ENCODE results near the gene KLHL42.
A peak's percentile ranks its signal among the peaks of the same experiment; 100 is the strongest.

- no peak for TF ChIP-seq USF1 (IDR thresholded peaks at IDR 0.05; ENCODE audit: borderline replicate concordance, extremely low read length, insufficient read depth, low read depth, low read length)
- TF ChIP-seq POLR2A (IDR thresholded peaks at IDR 0.05; ENCODE audit: low read depth, low read length): no peak
- no peak for TF ChIP-seq EED (IDR thresholded peaks at IDR 0.05; ENCODE audit: low read depth)
- TF ChIP-seq MXI1 (IDR thresholded peaks at IDR 0.05; ENCODE audit: low read depth, low read length): no peak
- TF ChIP-seq RAD21 (IDR thresholded peaks at IDR 0.05; ENCODE audit: insufficient read depth, low read depth, low read length): no peak
- no peak for TF ChIP-seq NRF1 (conservative IDR thresholded peaks at IDR 0.05; ENCODE audit: low read depth, low read length)
- TF ChIP-seq, protein P1, sequence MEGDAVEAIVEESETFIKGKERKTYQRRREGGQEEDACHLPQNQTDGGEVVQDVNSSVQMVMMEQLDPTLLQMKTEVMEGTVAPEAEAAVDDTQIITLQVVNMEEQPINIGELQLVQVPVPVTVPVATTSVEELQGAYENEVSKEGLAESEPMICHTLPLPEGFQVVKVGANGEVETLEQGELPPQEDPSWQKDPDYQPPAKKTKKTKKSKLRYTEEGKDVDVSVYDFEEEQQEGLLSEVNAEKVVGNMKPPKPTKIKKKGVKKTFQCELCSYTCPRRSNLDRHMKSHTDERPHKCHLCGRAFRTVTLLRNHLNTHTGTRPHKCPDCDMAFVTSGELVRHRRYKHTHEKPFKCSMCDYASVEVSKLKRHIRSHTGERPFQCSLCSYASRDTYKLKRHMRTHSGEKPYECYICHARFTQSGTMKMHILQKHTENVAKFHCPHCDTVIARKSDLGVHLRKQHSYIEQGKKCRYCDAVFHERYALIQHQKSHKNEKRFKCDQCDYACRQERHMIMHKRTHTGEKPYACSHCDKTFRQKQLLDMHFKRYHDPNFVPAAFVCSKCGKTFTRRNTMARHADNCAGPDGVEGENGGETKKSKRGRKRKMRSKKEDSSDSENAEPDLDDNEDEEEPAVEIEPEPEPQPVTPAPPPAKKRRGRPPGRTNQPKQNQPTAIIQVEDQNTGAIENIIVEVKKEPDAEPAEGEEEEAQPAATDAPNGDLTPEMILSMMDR (IDR thresholded peaks at IDR 0.05 in 2 of 3, conservative IDR thresholded peaks at IDR 0.05 in 1 of 3; ENCODE audit: control insufficient read depth in 2 of 3, extremely low read depth in 1 of 3, insufficient read depth in 1 of 3, low read depth in 3 of 3, low read length in 3 of 3): 0 out of 6 replicates have a peak, but pooled peaks of 1 of the 3 experiments have one; percentile 3
- TF ChIP-seq CREB1 (IDR thresholded peaks at IDR 0.05; ENCODE audit: low read depth): no peak
These were observed 777 bp downstream of the KLHL42 start for GRCh38 chr12:27780612-27781408.
